ENCODE results near the gene ANKMY1. TPM values are rescaled to one million over a fixed set of nuclear protein-coding genes. Genes with fewer than 3 reads are reported as not detected.

ANKMY1 gene
- total and polyA plus RNA-seq, 2 donors (not counting 1 experiment from before 2014, with no cell fraction given), result 51.7 to 72.1 TPM

GRCh38 chr2:240601061-240601830 lies 43.5 kb upstream of the ANKMY1 start:
- ATAC-seq (ENCODE audit: low read depth), result no peak
- 96% methylated on average over 20 of the region's 20 CpGs for WGBS (ENCODE audit: insufficient coverage)
- Histone ChIP-seq H2AFZ (ENCODE audit: insufficient read depth, low read depth, low read length, poor library complexity, severe bottlenecking) (no peak overlapping the region), H3K9me3 (ENCODE audit: control extremely low read depth in 1 of 3, control insufficient read depth in 2 of 3, insufficient read depth in 1 of 3, low read length in 2 of 3) (no peaks in the 10 kb centered on the region), H3K4me3 (ENCODE audit: control extremely low read depth in 1 of 5, extremely low read depth in 1 of 5, insufficient read depth in 1 of 5, low read depth in 2 of 5, low read length in 4 of 5) (no peak overlapping the region), H3K27ac (ENCODE audit: low read length in 2 of 2) (no peak overlapping the region), H3K4me1 (ENCODE audit: control insufficient read depth in 2 of 2, insufficient read depth in 2 of 2, low read length in 2 of 2) (no peaks in the 10 kb centered on the region), H3K36me3 (replicated peaks in 1 of 2; ENCODE audit: control extremely low read depth in 1 of 2, control insufficient read depth in 1 of 2, extremely low read depth in 1 of 2, insufficient read depth in 2 of 2, low read length in 1 of 2) (peaks cover 0 to 18% of the 10 kb centered on the region in 2 experiments), H4K20me1 (ENCODE audit: control insufficient read depth, insufficient read depth, low read length, poor library complexity, severe bottlenecking) (peaks cover 2% of the 10 kb centered on the region), H3K9ac (ENCODE audit: low read length) (no peak overlapping the region), H3K4me2 (replicated peaks; ENCODE audit: low read depth, low read length, poor library complexity, severe bottlenecking) (no peak overlapping the region), H3K79me2 (ENCODE audit: control insufficient read depth, insufficient read depth, low read length) (no peaks in the 10 kb centered on the region), H3K27me3 (replicated peaks in 1 of 4; ENCODE audit: control extremely low read depth in 1 of 4, control insufficient read depth in 3 of 4, insufficient read depth in 4 of 4, low read length in 3 of 4) (no peaks in the 10 kb centered on the region)
- intact Hi-C loops (cut with micrococcal nuclease), result no loop called here
- CTCF ChIA-PET, result no interaction called here
- Mint-ChIP-seq H3K27me3 (no peaks in the 10 kb centered on the region), H3K4me1 (no peaks in the 10 kb centered on the region), H3K27ac (no peak overlapping the region), H3K4me3 (no peak overlapping the region), H3K9me3 (ENCODE audit: insufficient read depth) (no peaks in the 10 kb centered on the region)
- DNase-seq, result no peak
- TF ChIP-seq CTCF (IDR thresholded peaks at IDR 0.05) (no peak), EZH2 (IDR thresholded peaks at IDR 0.05; ENCODE audit: borderline replicate concordance, insufficient read depth, low read depth, low read length, poor library complexity, severe bottlenecking) (no peak)
- POLR2A ChIA-PET, result no interaction called here

GRCh38 chr2:240600451-240600961 lies 42.7 kb upstream of the ANKMY1 start:
- no peaks in the 10 kb centered on the region for H3K9me3 ChIP-seq (ENCODE audit: control extremely low read depth in 1 of 3, control insufficient read depth in 2 of 3, insufficient read depth in 1 of 3, low read length in 2 of 3)
- TF ChIP-seq CTCF (IDR thresholded peaks at IDR 0.05) (no peak), EZH2 (IDR thresholded peaks at IDR 0.05; ENCODE audit: borderline replicate concordance, insufficient read depth, low read depth, low read length, poor library complexity, severe bottlenecking) (no peak)
- Mint-ChIP-seq H3K4me3 (no peak overlapping the region), H3K4me1 (no peaks in the 10 kb centered on the region), H3K27ac (no peak overlapping the region), H3K9me3 (ENCODE audit: insufficient read depth) (no peaks in the 10 kb centered on the region), H3K27me3 (no peaks in the 10 kb centered on the region)
- no peaks in the 10 kb centered on the region for H3K27me3 ChIP-seq (replicated peaks in 1 of 4; ENCODE audit: control extremely low read depth in 1 of 4, control insufficient read depth in 3 of 4, insufficient read depth in 4 of 4, low read length in 3 of 4)
- no peak overlapping the region for H3K9ac ChIP-seq (ENCODE audit: low read length)
- ATAC-seq (ENCODE audit: low read depth) (no peak), DNase-seq (no peak)
- POLR2A ChIA-PET, result no interaction called here
- H3K36me3 ChIP-seq (replicated peaks in 1 of 2; ENCODE audit: control extremely low read depth in 1 of 2, control insufficient read depth in 1 of 2, extremely low read depth in 1 of 2, insufficient read depth in 2 of 2, low read length in 1 of 2), result peaks cover 0 to 25% of the 10 kb centered on the region in 2 experiments
- H3K4me1 ChIP-seq (ENCODE audit: control insufficient read depth in 2 of 2, insufficient read depth in 2 of 2, low read length in 2 of 2), result no peaks in the 10 kb centered on the region
- intact Hi-C loops (cut with micrococcal nuclease), result no loop called here
- no peak overlapping the region for H2AFZ ChIP-seq (ENCODE audit: insufficient read depth, low read depth, low read length, poor library complexity, severe bottlenecking)
- WGBS (ENCODE audit: insufficient coverage), result 98% methylated on average over 16 of the region's 16 CpGs
- H3K4me2 ChIP-seq (replicated peaks; ENCODE audit: low read depth, low read length, poor library complexity, severe bottlenecking), result no peak overlapping the region
- H3K79me2 ChIP-seq (ENCODE audit: control insufficient read depth, insufficient read depth, low read length), result no peaks in the 10 kb centered on the region
- CTCF ChIA-PET, result no interaction called here
- H4K20me1 ChIP-seq (ENCODE audit: control insufficient read depth, insufficient read depth, low read length, poor library complexity, severe bottlenecking), result peaks cover 9% of the 10 kb centered on the region
- no peak overlapping the region for H3K4me3 ChIP-seq (ENCODE audit: control extremely low read depth in 1 of 5, extremely low read depth in 1 of 5, insufficient read depth in 1 of 5, low read depth in 2 of 5, low read length in 4 of 5)
- no peak overlapping the region for H3K27ac ChIP-seq (ENCODE audit: low read length in 2 of 2)
